Right lobe of liver (tissue), 4 donors: ENCODE measurements around the gene NDUFA5.

Experiments used
- CTCF ChIP-seq, 4 donors: fragments of 200-600 bp in 3 of 4; fragments of 450-650 bp in 1 of 4; IDR thresholded peaks; one replicate each; pipeline versions ENCODE4 v1.5.1 to v1.8.0; 2016 to 2022; ENCODE audit warnings: antibody characterized with exemption in 4 of 4, mild to moderate bottlenecking in 2 of 4
- POLR2A ChIP-seq: fragments of 450-650 bp; IDR thresholded peaks from one replicate; pipeline ENCODE4 v1.6.1; 2017; ENCODE audit warnings: antibody characterized with exemption, mild to moderate bottlenecking
- donor health status: DM: no; HTN: no; CAD: no.
- donor health status: DM: no; HTN: no; CAD: no.
- donor health status: DM: no; HTN: yes; CAD: no.

DNA sequence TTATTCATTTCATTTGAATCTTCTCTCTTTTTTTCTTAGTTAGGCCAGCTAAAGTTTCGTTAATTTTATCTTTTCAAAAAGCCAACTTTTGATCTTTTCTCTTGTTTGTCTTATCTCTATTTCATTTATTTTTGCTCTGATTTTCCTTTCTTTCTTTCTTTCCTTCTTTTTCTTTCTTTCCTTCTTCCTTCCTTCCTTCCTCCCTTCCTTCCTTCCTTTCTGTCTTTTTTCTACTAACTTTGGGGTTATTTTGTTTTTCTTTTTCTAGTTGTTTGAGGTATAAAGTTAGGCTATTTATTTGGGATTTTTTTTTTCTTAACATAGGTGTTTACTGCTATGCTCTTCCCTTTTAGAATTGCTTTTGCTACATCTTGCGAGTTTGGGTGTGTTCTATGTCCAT, 30.8 kb upstream of the NDUFA5 start:
- TF ChIP-seq CTCF (IDR thresholded peaks at IDR 0.05): no peak
- TF ChIP-seq POLR2A: no peak
